Measurements from ENCODE around the gene MPDZ. TPM values are rescaled to one million over a fixed set of nuclear protein-coding genes. Genes with fewer than 3 reads are reported as not detected.

Gene MPDZ
- total and polyA plus RNA-seq, 2 experiments from 2014 or later: 33.0 to 43.1 TPM

GRCh38 chr9:13322828-13323550 lies 43.5 kb upstream of the MPDZ start:
- no peaks in the 10 kb centered on the region for H3K4me1 Mint-ChIP-seq
- peak overlapping the region; percentile 70 for H2AFZ ChIP-seq
- no peak overlapping the region for H3K4me3 Mint-ChIP-seq
- no peaks in the 10 kb centered on the region for H3F3A ChIP-seq (replicated peaks; ENCODE audit: low read depth)
- TF ChIP-seq ZNF114 (CRISPR knock-in tag; IDR thresholded peaks at IDR 0.05): no peak
- peak in 1 of 2 experiments; percentile 32; a peak in 2 of 4 replicates for TF ChIP-seq CTCF (conservative IDR thresholded peaks at IDR 0.05; ENCODE audit: low read depth in 2 of 2)
- H3K79me2 ChIP-seq (replicated peaks; ENCODE audit: insufficient read depth): no peaks in the 10 kb centered on the region
- no peaks in the 10 kb centered on the region for H3K9me2 ChIP-seq (ENCODE audit: insufficient read depth)
- no peaks in the 10 kb centered on the region for H3K4me1 ChIP-seq (ENCODE audit: insufficient read depth)
- H3K9me3 Mint-ChIP-seq: peaks cover 6% of the 10 kb centered on the region
- peaks cover 4% of the 10 kb centered on the region; the same call in 1 of the 3 replicates for H3K36me3 Mint-ChIP-seq (ENCODE audit: low read depth)
- peak; percentile 8 for DNase-seq (ENCODE audit: low spot score)
- H3K27me3 ChIP-seq (ENCODE audit: insufficient read depth): no peaks in the 10 kb centered on the region
- no peaks in the 10 kb centered on the region for H4K20me1 ChIP-seq (replicated peaks; ENCODE audit: insufficient read depth)
- H3K4me2 ChIP-seq: no peak overlapping the region
- H3K27ac ChIP-seq (ENCODE audit: low read depth): no peak overlapping the region
- H3K4me3 ChIP-seq: no peak overlapping the region
- peak; percentile 51 for ATAC-seq
- H3K36me3 ChIP-seq (ENCODE audit: insufficient read depth): no peaks in the 10 kb centered on the region
- H3K27ac Mint-ChIP-seq: no peak overlapping the region
- no peaks in the 10 kb centered on the region for H3K27me3 Mint-ChIP-seq (ENCODE audit: insufficient read depth, low read depth, poor library complexity)

- H3K27ac Mint-ChIP-seq: no peak overlapping the region
- no peaks in the 10 kb centered on the region for H3K36me3 ChIP-seq (ENCODE audit: insufficient read depth)
- no peaks in the 10 kb centered on the region for H3K4me1 ChIP-seq (ENCODE audit: insufficient read depth)
- no peak overlapping the region for H3K4me3 Mint-ChIP-seq
- H3K4me1 Mint-ChIP-seq: no peaks in the 10 kb centered on the region
- H3K27me3 Mint-ChIP-seq (ENCODE audit: insufficient read depth, low read depth, poor library complexity): no peaks in the 10 kb centered on the region
- H3K4me2 ChIP-seq: no peak overlapping the region
- no peak overlapping the region for H3K4me3 ChIP-seq
- H4K20me1 ChIP-seq (replicated peaks; ENCODE audit: insufficient read depth): no peaks in the 10 kb centered on the region
- no peak for DNase-seq (ENCODE audit: low spot score)
- no peak for ATAC-seq
- H3K79me2 ChIP-seq (replicated peaks; ENCODE audit: insufficient read depth): no peaks in the 10 kb centered on the region
- no peaks in the 10 kb centered on the region for H3K27me3 ChIP-seq (ENCODE audit: insufficient read depth)
- TF ChIP-seq ZNF331 (CRISPR knock-in tag; IDR thresholded peaks at IDR 0.05; ENCODE audit: low read depth): peak; percentile 95
- TF ChIP-seq EZH2phosphoT487 (IDR thresholded peaks at IDR 0.05; ENCODE audit: unreplicated experiment): no peak
- H3K36me3 Mint-ChIP-seq (ENCODE audit: low read depth): peaks cover 4% of the 10 kb centered on the region; the same call in 1 of the 3 replicates
- H3K27ac ChIP-seq (ENCODE audit: low read depth): no peak overlapping the region
- peaks cover 13% of the 10 kb centered on the region for H3K9me3 Mint-ChIP-seq
- H3K9me2 ChIP-seq (ENCODE audit: insufficient read depth): no peaks in the 10 kb centered on the region
- H3F3A ChIP-seq (replicated peaks; ENCODE audit: low read depth): no peaks in the 10 kb centered on the region
- no peak overlapping the region for H2AFZ ChIP-seq
Measured at GRCh38 chr9:13318027-13318426, 38.5 kb upstream of the MPDZ start.

- DNase-seq (ENCODE audit: low spot score): no peak
- no peak for ATAC-seq
- Histone ChIP-seq H3K4me1 (ENCODE audit: insufficient read depth) (no peaks in the 10 kb centered on the region), H2AFZ (no peak overlapping the region), H3K36me3 (ENCODE audit: insufficient read depth) (no peaks in the 10 kb centered on the region), H3F3A (replicated peaks; ENCODE audit: low read depth) (no peaks in the 10 kb centered on the region), H4K20me1 (replicated peaks; ENCODE audit: insufficient read depth) (no peaks in the 10 kb centered on the region), H3K9me2 (ENCODE audit: insufficient read depth) (no peaks in the 10 kb centered on the region), H3K27me3 (ENCODE audit: insufficient read depth) (no peaks in the 10 kb centered on the region), H3K4me3 (no peak overlapping the region), H3K27ac (ENCODE audit: low read depth) (no peak overlapping the region), H3K4me2 (no peak overlapping the region), H3K79me2 (replicated peaks; ENCODE audit: insufficient read depth) (no peaks in the 10 kb centered on the region)
- Mint-ChIP-seq H3K36me3 (ENCODE audit: low read depth) (peaks cover 6% of the 10 kb centered on the region; the same call in 2 of the 3 replicates), H3K27me3 (ENCODE audit: insufficient read depth, low read depth, poor library complexity) (peaks cover 7% of the 10 kb centered on the region), H3K4me1 (no peaks in the 10 kb centered on the region), H3K4me3 (no peak overlapping the region), H3K9me3 (peaks cover 14% of the 10 kb centered on the region), H3K27ac (no peak overlapping the region)
- TF ChIP-seq CTCF (conservative IDR thresholded peaks at IDR 0.05; ENCODE audit: low read depth in 2 of 2) (no peak), EZH2 (IDR thresholded peaks at IDR 0.05; ENCODE audit: low read depth, unreplicated experiment) (no peak), POLR2AphosphoS5 (IDR thresholded peaks at IDR 0.05; ENCODE audit: low read depth) (no peak), ZNF331 (CRISPR knock-in tag; IDR thresholded peaks at IDR 0.05; ENCODE audit: low read depth) (no peak), NANOG (IDR thresholded peaks at IDR 0.05; ENCODE audit: borderline replicate concordance) (no peak), ZNF114 (CRISPR knock-in tag; IDR thresholded peaks at IDR 0.05) (no peak), STAT1 (IDR thresholded peaks at IDR 0.05; ENCODE audit: unreplicated experiment) (no peak), REST (IDR thresholded peaks at IDR 0.05; ENCODE audit: unreplicated experiment) (no peak)
Measured at GRCh38 chr9:13296972-13297371, 17.5 kb upstream of the MPDZ start.

All from GM23338 (cell line).